Measurements from ENCODE around the gene ASTN2. TPM values are rescaled to one million over a fixed set of nuclear protein-coding genes. Genes with fewer than 3 reads are reported as not detected.

Gene ASTN2
- polyA plus RNA-seq, 1 donor from 2014 or later = 6.8 TPM

GRCh38 chr9:116448431-116448830, 966.4 kb downstream of the ASTN2 start:
- TF ChIP-seq MXI1 (conservative IDR thresholded peaks at IDR 0.05; ENCODE audit: poor library complexity, severe bottlenecking) (no peak), SMC3 (conservative IDR thresholded peaks at IDR 0.05; ENCODE audit: poor library complexity) (no peak), RAD21 (conservative IDR thresholded peaks at IDR 0.05) (no peak), EP300 (conservative IDR thresholded peaks at IDR 0.05; ENCODE audit: poor library complexity, severe bottlenecking) (no peak)
- TF ChIP-seq, protein P1, sequence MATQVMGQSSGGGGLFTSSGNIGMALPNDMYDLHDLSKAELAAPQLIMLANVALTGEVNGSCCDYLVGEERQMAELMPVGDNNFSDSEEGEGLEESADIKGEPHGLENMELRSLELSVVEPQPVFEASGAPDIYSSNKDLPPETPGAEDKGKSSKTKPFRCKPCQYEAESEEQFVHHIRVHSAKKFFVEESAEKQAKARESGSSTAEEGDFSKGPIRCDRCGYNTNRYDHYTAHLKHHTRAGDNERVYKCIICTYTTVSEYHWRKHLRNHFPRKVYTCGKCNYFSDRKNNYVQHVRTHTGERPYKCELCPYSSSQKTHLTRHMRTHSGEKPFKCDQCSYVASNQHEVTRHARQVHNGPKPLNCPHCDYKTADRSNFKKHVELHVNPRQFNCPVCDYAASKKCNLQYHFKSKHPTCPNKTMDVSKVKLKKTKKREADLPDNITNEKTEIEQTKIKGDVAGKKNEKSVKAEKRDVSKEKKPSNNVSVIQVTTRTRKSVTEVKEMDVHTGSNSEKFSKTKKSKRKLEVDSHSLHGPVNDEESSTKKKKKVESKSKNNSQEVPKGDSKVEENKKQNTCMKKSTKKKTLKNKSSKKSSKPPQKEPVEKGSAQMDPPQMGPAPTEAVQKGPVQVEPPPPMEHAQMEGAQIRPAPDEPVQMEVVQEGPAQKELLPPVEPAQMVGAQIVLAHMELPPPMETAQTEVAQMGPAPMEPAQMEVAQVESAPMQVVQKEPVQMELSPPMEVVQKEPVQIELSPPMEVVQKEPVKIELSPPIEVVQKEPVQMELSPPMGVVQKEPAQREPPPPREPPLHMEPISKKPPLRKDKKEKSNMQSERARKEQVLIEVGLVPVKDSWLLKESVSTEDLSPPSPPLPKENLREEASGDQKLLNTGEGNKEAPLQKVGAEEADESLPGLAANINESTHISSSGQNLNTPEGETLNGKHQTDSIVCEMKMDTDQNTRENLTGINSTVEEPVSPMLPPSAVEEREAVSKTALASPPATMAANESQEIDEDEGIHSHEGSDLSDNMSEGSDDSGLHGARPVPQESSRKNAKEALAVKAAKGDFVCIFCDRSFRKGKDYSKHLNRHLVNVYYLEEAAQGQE (IDR thresholded peaks at IDR 0.05; ENCODE audit: borderline replicate concordance) = no peak
- no peak overlapping the region for H3K4me3 ChIP-seq (ENCODE audit: low read length)
- H3K36me3 ChIP-seq (ENCODE audit: insufficient read depth, low read length) = no peaks in the 10 kb centered on the region
- no peaks in the 10 kb centered on the region for H3F3A ChIP-seq (ENCODE audit: insufficient read depth, low read length, poor library complexity, severe bottlenecking)
- no peaks in the 10 kb centered on the region for H3K27me3 ChIP-seq (ENCODE audit: insufficient read depth, low read depth, low read length)
- no peaks in the 10 kb centered on the region for H3K9me2 ChIP-seq (ENCODE audit: insufficient read depth, low read length)
- no peaks in the 10 kb centered on the region for H4K20me1 ChIP-seq (ENCODE audit: insufficient read depth)
- no peak overlapping the region for H3K9ac ChIP-seq (ENCODE audit: low read length)
- no peaks in the 10 kb centered on the region for H3K79me2 ChIP-seq (replicated peaks; ENCODE audit: insufficient read depth, low read length)
- no peaks in the 10 kb centered on the region for H3K9me3 ChIP-seq (ENCODE audit: low read length)
- no peak overlapping the region for H2AFZ ChIP-seq (ENCODE audit: low read depth, low read length)
- H3K27ac ChIP-seq (ENCODE audit: low read length) = no peak overlapping the region
- H3K4me2 ChIP-seq (ENCODE audit: low read length) = no peak overlapping the region

GRCh38 chr9:116447934-116448333, 966.9 kb downstream of the ASTN2 start:
- Histone ChIP-seq H3F3A (ENCODE audit: insufficient read depth, low read length, poor library complexity, severe bottlenecking) (no peaks in the 10 kb centered on the region), H3K27ac (ENCODE audit: low read length) (no peak overlapping the region), H3K4me3 (ENCODE audit: low read length) (no peak overlapping the region), H3K27me3 (ENCODE audit: insufficient read depth, low read depth, low read length) (no peaks in the 10 kb centered on the region), H3K36me3 (ENCODE audit: insufficient read depth, low read length) (no peaks in the 10 kb centered on the region), H3K79me2 (replicated peaks; ENCODE audit: insufficient read depth, low read length) (no peaks in the 10 kb centered on the region), H3K9ac (ENCODE audit: low read length) (no peak overlapping the region), H3K4me2 (ENCODE audit: low read length) (no peak overlapping the region), H4K20me1 (ENCODE audit: insufficient read depth) (no peaks in the 10 kb centered on the region), H2AFZ (ENCODE audit: low read depth, low read length) (no peak overlapping the region), H3K9me3 (ENCODE audit: low read length) (no peaks in the 10 kb centered on the region), H3K9me2 (ENCODE audit: insufficient read depth, low read length) (no peaks in the 10 kb centered on the region)
- TF ChIP-seq, protein P1 (IDR thresholded peaks at IDR 0.05; ENCODE audit: borderline replicate concordance) = no peak
- TF ChIP-seq POLR2AphosphoS5 (IDR thresholded peaks at IDR 0.05) (no peak), EZH2 (IDR thresholded peaks at IDR 0.05; ENCODE audit: borderline replicate concordance, insufficient read depth, low read length, poor library complexity, severe bottlenecking) (no peak)
